Measurements from ENCODE around the gene CEP85. TPM values are rescaled to one million over a fixed set of nuclear protein-coding genes. Genes with fewer than 3 reads are reported as not detected.
A peak's percentile ranks its signal among the peaks of the same experiment; 100 is the strongest.

CEP85 gene
- total RNA-seq, 1 donor from 2014 or later: 10.2 TPM

- intact Hi-C loops (cut with DNase I): no loop called here
- TF ChIP-seq, protein P1, sequence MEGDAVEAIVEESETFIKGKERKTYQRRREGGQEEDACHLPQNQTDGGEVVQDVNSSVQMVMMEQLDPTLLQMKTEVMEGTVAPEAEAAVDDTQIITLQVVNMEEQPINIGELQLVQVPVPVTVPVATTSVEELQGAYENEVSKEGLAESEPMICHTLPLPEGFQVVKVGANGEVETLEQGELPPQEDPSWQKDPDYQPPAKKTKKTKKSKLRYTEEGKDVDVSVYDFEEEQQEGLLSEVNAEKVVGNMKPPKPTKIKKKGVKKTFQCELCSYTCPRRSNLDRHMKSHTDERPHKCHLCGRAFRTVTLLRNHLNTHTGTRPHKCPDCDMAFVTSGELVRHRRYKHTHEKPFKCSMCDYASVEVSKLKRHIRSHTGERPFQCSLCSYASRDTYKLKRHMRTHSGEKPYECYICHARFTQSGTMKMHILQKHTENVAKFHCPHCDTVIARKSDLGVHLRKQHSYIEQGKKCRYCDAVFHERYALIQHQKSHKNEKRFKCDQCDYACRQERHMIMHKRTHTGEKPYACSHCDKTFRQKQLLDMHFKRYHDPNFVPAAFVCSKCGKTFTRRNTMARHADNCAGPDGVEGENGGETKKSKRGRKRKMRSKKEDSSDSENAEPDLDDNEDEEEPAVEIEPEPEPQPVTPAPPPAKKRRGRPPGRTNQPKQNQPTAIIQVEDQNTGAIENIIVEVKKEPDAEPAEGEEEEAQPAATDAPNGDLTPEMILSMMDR (IDR thresholded peaks at IDR 0.05): no peak
- H3K36me3 ChIP-seq: peaks cover 23% of the 10 kb centered on the region
- peak overlapping the region; percentile 93 for H3K4me3 ChIP-seq
- ATAC-seq (peak; percentile 22 to 29), DNase-seq (no peak)
- peak overlapping the region; percentile 96 for H3K27ac ChIP-seq
- H3K4me1 ChIP-seq: peaks cover 84% of the 10 kb centered on the region
- no peaks in the 10 kb centered on the region for H3K9me3 ChIP-seq
- no peaks in the 10 kb centered on the region for H3K27me3 ChIP-seq (ENCODE audit: low read depth)
These were observed 44.9 kb downstream of the CEP85 start for GRCh38 chr1:26278724-26279455.

GRCh38 chr1:26279456-26280332 lies 45.7 kb downstream of the CEP85 start, which contains the start of gene SH3BGRL3:
Gene SH3BGRL3, plus strand, starts transcription at chr1:26280086. Its CDS starts 70 bp downstream, at chr1:26280156.
- Histone ChIP-seq H3K9me3 (no peaks in the 10 kb centered on the region), H3K4me1 (peaks cover 88% of the 10 kb centered on the region), H3K4me3 (peak within 1 kb of the TSS; percentile 93), H3K36me3 (peaks cover 27% of the 10 kb centered on the region), H3K27me3 (ENCODE audit: low read depth) (no peaks in the 10 kb centered on the region), H3K27ac (peak within 1 kb of the TSS; percentile 96)
- TF ChIP-seq, protein P1 (IDR thresholded peaks at IDR 0.05): peak; percentile 38
- DNase-seq: peak; percentile 94
- intact Hi-C loops (cut with DNase I): no loop called here
- ATAC-seq: peak; percentile 89 to 91

DNA sequence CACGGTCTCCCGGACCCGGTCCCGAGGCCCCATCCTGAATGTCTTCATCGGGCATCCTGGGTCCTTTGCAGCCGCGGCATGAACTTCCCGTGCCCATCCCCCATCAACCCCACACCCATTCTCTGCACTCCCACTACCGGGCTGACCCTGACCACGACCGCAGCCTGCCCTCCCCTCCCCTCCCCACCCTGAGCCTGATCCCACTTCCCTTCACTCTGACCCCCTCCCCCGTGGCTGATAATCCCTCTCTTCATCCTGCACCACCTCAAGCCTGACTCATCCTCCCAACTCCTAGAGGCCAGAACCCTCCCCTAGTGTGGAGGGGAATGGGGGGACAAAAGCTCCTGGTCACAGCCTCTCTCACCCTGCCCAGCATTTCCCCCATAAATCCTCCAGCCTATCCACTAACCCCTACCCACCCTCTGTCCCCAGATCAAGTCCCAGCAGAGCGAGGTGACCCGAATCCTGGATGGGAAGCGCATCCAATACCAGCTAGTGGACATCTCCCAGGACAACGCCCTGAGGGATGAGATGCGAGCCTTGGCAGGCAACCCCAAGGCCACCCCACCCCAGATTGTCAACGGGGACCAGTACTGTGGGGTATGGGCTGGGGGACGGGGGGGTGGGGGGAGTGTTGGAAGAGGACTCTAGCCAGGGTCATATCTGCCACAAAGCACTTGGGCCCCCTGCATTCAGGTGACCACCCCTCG lies 46.5 kb downstream of the CEP85 start:
- ATAC-seq (no peak), DNase-seq (no peak)
- peak overlapping the region; percentile 93 for H3K4me3 ChIP-seq
- intact Hi-C loops (cut with DNase I): no loop called here
- TF ChIP-seq, protein P1 (IDR thresholded peaks at IDR 0.05): no peak
- H3K27ac ChIP-seq: peak overlapping the region; percentile 96
- H3K27me3 ChIP-seq (ENCODE audit: low read depth): no peaks in the 10 kb centered on the region
- peaks cover 27% of the 10 kb centered on the region for H3K36me3 ChIP-seq
- no peaks in the 10 kb centered on the region for H3K9me3 ChIP-seq
- peaks cover 91% of the 10 kb centered on the region for H3K4me1 ChIP-seq

GRCh38 chr1:26281091-26281958 lies 47.3 kb downstream of the CEP85 start:
- Histone ChIP-seq H3K27me3 (ENCODE audit: low read depth) (no peaks in the 10 kb centered on the region), H3K4me1 (peaks cover 91% of the 10 kb centered on the region), H3K36me3 (peaks cover 27% of the 10 kb centered on the region), H3K9me3 (no peaks in the 10 kb centered on the region), H3K27ac (peak overlapping the region; percentile 96), H3K4me3 (peak overlapping the region; percentile 93)
- no peak for ATAC-seq
- intact Hi-C loops (cut with DNase I): no loop called here
- no peak for DNase-seq
- TF ChIP-seq, protein P1 (IDR thresholded peaks at IDR 0.05): no peak

Measured in lower lobe of right lung (tissue), 2 donors.